ENCODE results near the gene ZNF580. TPM values are rescaled to one million over a fixed set of nuclear protein-coding genes. Genes with fewer than 3 reads are reported as not detected.

Gene ZNF580
- polyA plus RNA-seq, 5 donors = 32.1 to 56.3 (median 38.3) TPM

DNA sequence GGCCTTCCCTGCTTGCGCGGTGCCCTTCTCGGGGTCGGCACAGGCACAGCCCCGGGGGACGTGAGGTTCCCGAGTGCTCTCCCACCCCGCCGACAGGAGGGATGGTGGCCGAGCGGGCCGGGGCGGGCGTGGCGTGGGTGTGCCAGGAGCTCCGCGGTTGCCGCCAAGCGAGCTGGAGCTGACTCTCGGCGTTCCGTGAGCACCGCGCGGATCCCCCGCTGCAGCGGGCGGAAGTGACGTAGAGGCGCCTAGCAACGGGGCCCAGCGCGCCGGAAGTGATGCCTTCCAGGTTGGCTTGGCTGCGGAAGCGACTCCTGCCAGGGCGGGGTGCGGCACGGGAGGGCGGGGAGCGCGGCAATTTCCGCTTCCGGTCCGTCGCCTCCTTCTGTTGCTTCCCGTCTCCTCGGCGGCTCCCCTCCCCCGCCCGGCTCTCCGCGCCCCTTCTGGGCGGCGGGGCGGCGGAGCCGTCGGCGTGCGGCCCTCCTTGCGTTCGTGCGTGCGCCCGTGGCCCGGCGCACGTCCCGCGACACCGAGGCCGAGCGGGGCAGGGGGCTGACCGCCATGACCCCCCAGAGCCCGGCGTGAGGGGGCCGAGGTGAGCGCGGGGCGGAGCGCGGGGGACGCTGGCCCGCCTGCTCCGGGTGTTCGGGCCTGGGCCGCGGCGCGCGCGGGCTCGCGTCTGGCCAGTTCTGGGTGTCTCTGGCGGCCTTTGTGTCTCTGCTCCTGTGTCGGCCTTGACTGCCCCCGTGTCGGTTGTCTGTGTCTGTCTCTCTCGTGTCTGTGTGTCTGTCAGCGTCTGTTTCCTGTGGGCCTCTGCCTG, 34.2 kb downstream of the ZNF580 start, which contains the start of gene EPN1:
EPN1 (plus strand) TSS at position 386 of the 820 bp plus-strand sequence. CDS start 3,402 bp downstream, outside the sequence.
- DNase-seq = peak; percentile 94 to 96

GRCh38 chr19:55675661-55676354, 35.0 kb downstream of the ZNF580 start:
- DNase-seq = no peak

DNA sequence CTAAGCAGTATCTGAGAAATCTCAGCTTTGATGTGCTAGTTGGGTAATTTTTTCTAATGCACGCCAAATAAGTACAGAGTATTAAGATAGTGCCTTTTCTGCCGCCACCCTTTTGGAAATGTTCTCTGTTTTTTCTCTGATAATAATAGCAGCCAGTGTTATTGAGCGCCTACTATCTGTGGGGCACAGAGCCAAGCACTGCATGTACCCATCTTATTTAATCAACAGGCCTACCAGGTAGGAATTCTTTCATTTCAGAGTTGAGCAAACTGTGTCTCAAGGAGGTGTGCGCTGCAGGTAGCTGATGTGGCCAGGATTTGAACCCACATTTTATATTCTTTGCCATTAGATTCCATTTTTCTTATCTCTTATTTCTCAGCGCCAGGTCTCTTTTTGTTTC, 35.6 kb downstream of the ZNF580 start:
- no peak for DNase-seq

DNA sequence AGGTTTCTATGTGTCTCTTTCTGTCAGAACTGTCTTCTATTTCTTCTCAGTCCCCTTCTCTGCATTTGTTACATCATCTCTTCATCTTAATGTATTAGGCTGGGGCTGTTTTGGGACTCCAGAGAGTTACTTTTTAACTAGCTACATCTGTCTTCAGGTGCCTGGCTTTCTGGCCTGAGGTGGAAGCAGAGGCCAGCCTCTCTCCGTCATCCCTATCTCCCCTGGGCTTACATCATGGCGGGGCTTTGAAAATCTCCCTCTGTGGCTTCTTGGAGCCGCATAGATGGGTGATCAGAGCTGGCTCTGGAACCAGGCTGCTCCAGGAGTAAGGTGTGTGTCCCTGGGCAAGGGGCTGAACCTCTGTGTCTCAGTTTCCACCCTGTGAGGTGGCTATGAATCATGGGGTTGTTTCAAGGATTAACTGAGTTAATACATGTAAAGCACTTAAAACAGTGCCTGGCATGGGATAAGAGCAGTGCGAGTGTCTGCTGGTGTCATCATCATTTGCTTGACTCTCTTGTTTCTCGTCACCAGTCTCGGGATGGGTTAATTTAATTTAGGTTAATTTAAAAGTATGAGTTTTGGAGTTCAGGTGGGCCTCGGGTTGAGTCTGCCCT, 36.2 kb downstream of the ZNF580 start:
- DNase-seq = no peak

DNA sequence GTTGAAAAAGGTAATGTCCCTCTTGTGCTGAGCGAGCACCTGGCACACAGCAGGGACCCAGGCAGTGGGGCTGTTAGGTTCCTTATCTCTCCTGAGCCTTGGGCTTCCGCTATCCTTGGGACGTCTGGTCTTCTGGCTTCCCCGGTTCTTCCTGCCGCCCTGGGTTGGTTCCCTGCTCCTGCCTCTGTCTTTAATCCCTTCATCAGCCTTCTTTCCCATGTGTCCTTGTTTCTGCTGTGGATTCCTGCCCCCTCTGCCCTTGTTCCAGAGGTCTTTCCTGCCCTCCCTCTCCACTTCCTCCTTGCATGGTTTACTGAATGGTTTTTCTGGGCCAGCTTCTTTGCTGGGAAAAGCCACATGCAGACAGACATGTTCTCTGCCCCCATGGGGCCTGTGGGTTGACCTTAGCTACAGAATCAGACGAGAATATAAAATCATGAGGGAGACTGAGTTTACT, 36.8 kb downstream of the ZNF580 start:
- no peak for DNase-seq

DNA sequence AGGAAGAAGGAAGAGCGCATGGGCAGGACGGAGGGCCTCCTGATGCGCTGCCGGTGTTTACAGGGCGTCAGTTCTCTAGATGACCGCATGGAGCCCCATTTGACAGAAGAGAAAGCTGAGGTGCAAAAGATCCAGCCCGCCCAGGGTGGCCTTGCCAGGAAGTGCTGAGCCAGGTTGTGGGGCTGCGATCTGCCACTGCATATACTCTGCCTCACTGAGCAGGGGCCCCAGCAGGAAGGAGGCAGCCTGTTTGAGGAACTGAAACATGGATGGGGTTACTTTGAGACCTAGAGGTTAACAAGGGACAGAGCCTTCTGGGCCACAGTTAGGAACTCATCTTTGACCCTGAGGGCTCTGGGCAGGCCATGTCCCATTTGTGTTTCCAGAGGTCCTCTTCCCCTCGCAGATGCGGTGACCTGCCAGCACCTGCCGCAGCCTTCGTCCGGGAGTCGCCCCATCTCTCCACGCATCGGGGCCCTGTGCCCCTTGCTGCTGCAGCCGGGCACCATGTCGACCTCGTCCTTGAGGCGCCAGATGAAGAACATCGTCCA, 37.4 kb downstream of the ZNF580 start:
- DNase-seq = no peak

- no peak for DNase-seq
These were observed 38.8 kb downstream of the ZNF580 start for GRCh38 chr19:55679343-55680257.

DNA sequence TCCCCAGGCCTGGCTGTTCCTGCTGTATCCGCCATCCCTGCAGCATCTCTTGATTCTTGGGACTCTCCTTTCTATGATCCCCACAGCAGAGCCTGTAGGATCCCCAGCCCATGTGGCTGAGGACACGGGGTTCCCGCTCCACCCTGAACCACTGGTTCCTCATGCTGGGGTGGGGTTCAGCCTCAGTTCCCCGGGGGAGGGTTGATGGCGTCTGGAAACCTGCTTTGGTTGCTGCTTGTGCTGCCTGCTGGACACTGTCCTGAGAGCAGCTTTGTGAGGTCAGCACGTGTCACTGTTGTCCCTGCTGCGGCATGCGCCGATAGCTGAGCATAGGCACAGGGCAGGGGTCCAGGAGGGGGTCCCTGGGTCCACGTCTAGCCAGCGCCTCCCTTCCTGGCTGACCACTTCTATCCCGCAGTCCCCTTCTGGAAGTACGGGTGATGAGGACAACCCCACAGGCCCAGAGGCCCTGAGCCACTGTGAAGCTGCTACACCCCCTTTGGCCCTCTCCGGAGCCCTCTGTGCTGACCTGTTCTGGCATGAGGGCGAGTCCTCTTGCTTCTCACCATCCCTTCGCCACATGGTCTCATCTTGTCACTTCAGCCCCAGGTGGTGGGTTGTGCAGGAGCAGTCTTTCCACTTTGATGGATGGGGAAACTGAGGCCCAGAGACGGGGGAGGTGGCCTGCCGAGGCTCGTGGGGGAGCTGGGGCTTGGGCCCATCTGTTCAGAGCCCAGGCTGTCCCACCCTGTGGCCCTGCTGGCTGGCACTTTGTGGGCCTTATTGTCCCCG, 39.7 kb downstream of the ZNF580 start:
- no peak for DNase-seq

DNA sequence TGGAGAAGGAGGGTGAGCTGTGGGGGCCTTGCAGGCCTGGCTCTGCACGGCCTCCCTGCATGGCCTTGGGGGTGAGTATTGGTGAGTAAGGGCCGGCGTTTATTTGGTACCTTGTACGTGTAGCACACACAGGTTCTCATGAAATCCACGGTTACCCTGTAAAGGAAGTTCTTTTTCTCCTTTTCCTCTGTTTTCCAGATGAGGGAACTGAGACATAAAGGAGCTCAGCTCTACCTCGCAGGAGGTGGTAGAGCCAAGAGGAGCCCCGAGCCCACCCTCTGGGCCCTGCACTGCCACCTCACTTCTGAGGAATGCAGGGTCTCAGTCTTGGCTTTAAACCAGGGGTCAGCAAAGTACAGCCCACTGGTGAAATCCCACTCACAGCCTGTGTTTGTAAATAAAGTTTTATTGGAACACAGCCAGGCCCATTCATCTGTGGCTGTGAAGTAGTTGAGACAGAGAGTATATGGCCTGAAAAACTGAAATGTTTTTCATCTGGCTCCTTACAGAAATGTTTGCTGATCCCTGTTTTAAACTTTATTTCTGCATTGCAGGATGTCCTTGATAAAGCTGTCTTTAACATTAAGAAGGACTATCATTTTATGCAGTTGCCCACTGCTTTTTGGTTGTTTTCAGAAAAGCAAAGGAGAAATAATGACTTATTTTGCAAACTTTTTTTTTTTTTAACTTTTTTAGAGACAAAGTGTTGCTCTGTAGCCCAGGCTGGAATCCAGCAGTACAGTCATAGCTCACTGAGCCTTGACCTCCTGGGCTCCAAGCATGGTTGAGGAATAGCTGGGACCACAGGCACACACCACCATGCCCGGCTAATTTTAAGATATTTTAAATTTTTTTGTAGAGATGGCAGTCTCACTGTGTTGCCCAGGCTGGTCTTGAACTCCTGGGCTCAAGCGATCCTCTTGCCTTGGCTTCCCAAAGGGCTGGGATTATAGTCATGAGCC, 40.6 kb downstream of the ZNF580 start:
- DNase-seq = no peak

DNA sequence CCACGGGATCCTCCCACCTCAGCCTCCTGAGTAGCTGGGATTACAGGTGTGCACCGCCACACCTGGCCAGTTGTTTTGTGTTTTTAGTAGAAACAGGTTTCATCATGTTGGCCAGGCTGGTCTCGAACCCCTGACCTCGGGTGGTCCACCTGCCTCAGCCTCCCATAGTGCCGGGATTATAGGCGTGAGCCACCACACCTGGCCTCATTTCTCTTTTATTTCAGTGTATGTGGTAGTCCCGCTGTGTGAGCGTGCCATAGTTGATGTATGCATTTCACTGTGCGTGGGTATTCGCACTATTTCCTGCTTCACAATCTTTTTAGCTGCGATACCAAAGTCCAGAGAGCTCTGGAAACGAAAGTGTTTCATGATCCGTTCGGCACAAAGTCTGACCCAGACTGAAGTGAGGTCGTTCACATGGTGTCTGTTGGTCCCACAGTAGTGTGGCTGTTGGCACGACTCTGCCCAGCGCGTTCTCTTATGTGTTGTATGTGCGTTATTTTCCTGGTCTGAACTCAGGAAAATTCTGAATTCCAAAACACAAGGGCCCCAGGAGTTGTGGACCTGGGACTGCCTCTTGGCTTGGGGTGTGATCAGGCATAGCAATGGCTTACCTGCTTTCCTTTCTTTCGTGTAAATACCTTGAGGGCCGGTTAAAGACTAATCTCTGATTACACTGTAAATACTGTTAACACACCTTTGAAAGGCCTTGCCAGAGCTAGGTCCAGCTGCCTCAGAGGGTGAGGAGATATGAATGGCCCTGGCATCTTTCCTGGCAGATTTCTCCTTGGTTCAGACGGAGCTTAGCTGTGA, 42.9 kb downstream of the ZNF580 start:
- DNase-seq = peak; percentile 31 to 36

GRCh38 chr19:55684946-55685681, 44.3 kb downstream of the ZNF580 start:
- DNase-seq = no peak

DNA sequence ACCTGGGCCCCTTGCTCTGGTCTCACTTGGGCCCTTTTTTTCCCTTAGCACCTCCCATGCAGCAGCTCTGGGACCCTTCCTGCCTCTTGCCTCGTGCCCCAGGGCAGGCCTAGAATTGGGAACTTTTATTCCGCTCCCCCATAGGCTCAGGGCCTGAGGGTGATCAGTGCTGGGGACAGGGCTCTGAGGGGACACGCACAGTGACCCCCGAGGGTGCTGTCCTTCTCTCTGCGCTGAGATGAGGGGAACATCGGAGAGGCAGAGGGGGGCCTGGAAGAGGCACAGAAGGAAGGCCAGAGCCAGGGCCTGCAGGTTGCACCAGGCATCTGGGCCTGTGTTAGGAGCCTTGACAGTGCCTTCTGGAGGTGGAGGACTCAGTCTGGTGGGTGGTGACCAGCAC, 45.0 kb downstream of the ZNF580 start:
- DNase-seq = no peak

DNA sequence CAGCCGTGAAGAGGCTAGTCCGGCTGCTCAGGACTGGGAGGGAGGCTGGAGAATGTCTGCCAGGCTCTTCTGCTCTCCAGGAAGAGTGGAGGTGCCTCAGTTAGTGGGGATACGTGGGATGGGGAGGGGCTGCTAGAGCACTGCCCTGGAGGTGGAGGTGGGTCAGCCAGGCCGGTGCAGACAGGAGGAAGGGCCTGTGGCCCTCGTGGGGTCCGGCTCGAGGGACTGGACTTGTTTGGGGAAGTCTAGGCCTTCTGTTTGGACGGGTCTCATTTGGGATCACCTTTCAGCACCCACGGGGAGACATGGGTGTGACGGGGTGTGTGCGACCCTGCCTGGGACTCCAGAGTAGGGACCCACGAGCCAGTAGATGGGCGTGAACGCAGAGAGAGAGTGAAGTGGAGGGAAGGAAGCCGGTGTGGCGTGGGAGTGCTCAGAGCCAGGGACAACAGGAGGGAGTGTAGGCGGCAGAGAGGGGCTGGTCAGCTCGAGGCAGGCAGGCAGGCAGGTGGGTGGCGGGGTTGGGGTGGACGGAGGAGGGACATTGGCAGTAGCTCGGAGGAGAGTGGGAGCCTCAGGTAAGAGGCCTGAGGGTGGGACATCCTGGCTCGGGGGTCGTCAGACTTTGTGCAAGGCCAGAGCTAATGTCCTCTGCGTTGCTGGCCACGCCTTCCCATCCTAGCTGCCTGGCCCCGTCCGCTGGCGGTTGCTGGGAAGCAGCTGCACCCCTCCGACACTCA, 45.7 kb downstream of the ZNF580 start:
- no peak for DNase-seq

- no peak for DNase-seq
These were observed 46.7 kb downstream of the ZNF580 start for GRCh38 chr19:55687281-55688201.

DNA sequence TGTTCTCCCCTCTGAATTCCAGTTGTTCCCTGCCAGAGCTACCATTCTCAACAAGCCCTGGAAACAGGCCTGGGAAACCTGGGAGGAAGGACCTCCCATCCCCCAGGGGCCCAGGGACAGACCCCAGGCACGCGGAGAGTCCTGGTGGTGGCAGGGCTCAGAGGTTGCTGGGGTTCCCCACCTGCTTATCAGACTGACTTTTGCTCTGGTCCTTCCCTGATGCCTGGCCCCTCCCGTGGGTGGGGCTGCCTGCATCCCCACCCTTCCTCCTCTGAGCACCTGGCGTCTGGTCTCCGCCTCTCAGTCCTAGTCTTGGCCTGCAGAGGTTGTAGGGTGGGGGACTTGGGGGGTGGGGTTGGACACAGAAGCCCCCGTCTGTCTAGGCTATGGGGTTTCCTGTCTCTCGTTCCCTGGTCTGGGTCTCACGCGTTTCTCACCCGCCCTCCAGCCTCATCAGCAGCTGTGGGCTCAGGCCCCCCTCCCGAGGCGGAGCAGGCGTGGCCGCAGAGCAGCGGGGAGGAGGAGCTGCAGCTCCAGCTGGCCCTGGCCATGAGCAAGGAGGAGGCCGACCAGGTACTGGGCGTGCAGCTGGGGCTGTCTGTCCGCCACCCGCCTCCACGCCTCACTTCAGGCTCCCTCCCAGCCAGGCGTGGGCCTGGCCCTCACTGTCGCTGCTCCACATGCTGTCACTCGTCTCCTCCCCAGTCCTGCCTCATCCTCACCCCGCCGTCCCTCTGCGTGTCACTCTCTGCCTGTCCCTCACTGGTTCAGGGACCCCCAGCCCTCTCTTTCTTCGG, 47.8 kb downstream of the ZNF580 start:
- no peak for DNase-seq
